Activated T-helper 9 cell treated with anti-CD3 and anti-CD28 coated beads, Interleukin-2, amount 50 U/mL, for 16 hours (primary cell): ENCODE measurements around the gene SMAD3.

Source experiments
- DNase-seq: peaks from one replicate; pipeline ENCODE4 v3.0.0-alpha.2; 2020; ENCODE audit warnings: low read depth

Gene SMAD3

GRCh38 chr15:67165254-67166253, 100.2 kb downstream of the SMAD3 start:
- DNase-seq, result no peak

GRCh38 chr15:67166280-67167009, 101.0 kb downstream of the SMAD3 start:
- no peak for DNase-seq

GRCh38 chr15:67167091-67167490, 101.7 kb downstream of the SMAD3 start:
- DNase-seq, result no peak

DNA sequence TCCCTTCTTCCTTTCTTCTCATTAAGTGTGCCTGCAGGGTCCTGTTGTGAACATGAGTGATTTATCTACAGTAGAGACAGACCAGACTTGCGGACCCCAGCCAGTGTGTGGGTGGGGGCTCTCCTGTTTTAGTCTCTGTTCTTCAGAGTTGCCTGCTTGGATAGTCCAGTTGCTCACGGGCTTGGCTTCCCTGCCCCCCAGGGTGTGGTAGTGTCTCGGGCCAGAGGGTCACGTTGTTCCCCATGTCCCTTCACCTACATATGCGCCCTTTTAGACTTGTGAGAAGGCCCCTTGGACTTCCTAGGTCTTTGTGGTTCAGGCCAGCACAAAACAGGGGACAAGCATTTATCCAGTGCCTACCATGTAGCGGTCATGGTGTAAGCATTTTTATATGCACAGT, 103.3 kb downstream of the SMAD3 start:
- DNase-seq, result no peak

DNA sequence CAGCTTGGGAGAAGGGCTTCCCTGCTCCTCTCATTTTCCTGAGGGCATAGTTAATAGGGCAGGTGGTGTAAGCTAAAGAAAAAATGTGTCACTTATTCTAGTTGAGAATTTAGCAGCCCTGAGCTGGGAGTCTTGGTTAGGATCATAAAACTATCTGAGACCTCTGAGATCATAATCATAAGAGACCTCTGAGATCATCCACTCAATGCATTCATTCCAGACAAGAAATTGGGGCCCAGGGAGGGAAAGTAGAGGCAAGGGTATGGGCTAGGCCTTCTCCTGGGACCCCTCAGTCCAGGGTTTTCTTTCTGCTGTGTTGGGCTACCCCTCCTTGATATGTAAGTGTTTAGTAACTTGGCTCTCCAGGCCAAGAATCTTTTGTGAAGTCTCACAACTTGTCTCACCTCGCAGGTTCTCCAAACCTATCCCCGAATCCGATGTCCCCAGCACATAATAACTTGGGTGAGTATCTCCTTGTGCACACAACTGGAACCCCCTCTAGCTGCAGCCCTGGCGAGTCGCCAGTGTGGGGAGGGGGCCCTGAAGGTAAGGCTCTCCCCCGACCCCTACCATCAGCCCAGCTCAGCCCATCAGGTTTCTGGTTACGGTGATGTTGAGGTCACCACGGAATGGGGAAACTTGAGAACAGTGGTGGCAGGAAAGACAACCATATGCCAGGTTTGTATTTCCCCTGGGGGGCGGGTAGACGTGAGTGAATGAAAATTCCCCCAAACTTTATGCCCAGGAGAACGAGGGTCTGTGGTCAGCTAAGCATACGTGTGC, 104.9 kb downstream of the SMAD3 start:
- no peak for DNase-seq

- DNase-seq, result no peak
Observed at GRCh38 chr15:67171471-67171870, 106.1 kb downstream of the SMAD3 start.

DNA sequence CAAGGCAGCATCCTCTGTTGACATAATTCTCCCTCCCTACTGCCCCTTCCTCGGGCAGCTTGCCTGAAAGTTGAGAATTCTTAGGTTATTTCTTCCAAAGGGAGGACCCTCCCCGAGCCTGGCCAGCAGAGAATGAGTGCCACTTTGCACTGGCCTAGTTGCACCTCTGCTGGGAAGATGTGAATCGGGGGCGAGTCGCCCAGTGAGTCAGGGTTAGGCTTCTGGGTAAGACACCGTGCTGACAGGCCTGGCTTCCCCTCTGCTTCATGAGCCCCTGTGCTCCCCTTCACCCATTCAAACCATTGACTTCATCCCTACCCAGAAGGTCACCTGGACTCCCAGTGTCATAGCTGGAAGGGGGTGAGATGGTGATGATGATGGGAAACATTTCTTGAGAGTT, 106.8 kb downstream of the SMAD3 start:
- no peak for DNase-seq

- DNase-seq, result no peak
Observed at GRCh38 chr15:67173005-67173404, 107.6 kb downstream of the SMAD3 start.

- DNase-seq, result no peak
Observed at GRCh38 chr15:67173786-67174185, 108.4 kb downstream of the SMAD3 start.

DNA sequence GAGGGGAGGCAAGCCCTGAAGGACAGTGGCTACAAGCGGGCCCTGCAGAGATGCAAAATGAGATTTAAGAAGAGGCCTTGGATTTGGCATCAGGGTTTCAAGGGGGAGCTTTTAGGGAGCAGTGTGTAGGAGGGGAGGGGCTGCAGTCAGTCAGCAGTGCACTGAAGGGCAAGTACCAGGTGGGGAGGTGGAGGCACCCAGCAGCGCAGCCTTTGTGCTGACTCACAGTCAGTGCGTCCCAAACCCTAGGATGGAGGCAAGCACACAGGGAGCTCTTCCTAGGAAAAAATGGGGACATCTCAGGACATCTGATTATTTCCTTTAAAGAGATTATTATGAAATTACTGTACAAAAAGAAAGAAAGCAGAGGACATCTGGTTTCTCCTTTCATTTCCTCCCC, 109.0 kb downstream of the SMAD3 start:
- no peak for DNase-seq

- peak; percentile 21 for DNase-seq
Observed at GRCh38 chr15:67174864-67175573, 109.6 kb downstream of the SMAD3 start.

- DNase-seq, result no peak
Observed at GRCh38 chr15:67175643-67176071, 110.3 kb downstream of the SMAD3 start.

GRCh38 chr15:67176195-67176971, 111.0 kb downstream of the SMAD3 start:
- DNase-seq, result no peak

DNA sequence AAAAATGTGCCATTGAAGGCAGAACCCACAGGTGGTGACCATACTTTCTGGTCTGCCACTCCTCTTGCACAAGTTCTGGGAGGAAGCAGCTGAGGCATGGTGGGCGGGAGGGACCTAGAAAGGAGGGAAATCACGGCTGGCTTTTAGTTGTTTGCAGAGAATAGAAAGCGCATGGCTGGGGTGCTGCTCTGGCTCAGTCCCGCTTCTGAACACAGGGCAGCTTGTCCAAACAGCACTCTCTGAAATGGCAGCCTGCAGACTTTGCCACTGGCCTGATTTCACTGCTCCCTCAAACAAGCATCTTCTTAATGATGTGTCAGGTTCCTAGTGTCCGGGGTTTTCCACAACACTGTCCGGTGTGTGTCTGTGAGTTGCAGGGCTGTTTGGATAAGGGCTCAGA, 112.3 kb downstream of the SMAD3 start:
- no peak for DNase-seq

DNA sequence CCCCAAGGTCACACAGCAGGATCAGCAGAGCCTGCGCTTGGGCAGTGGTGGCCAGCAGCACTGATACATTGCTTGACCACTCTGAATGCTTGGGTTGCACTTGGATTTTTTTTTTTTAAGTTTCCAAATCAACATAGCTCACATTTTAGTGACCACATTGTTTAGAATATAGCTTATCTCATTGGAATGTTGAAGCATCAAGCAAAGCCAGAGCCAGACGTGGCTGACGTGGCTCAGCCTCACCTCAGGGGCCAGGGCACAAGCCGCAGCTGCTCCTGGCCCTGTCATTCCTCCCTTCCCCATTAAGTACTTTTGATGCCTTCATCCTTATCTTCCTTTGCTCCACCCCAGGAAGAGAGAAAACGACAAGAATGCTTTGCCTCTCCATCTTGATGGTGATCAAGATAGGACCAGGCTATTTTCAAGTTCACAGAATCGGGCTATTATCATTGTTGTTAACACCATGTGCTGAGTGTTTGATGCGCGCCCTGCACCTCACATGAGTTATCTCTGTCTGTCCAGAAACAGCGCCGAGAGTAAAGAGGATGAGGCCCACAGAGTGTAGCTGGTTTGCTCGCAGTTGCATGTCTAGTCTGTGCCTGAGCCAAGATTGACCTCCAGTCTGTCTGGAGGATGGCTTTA, 113.3 kb downstream of the SMAD3 start:
- no peak for DNase-seq

DNA sequence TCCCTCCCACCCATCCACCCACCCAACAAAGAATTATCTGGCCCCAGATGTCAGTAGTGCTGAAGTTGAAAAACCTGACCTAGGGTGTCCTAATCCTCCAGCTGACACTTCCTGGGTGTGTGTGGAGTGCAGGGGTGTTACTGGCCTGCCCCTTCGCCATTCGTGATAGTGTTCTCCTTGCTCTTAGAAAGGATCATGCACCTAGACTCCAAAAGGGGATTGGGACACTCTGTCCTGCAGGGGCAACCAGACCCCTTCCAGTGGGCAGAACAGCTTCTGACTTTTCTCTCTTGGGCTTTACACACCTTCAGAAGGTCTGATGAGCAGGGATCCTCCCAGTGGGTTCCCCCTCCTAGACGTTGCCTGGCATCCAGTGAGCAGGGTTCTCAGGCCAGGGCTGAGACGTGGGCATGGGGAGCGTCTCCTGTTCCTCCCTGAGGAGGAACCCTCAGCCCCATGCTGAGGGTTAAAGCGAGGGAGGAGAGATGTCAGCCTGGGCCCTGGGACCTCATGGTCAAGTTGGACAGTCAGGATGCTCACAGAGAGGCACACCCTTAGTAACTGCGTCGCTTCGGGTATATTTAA, 114.1 kb downstream of the SMAD3 start:
- DNase-seq, result no peak

- no peak for DNase-seq
Observed at GRCh38 chr15:67180035-67180434, 114.6 kb downstream of the SMAD3 start.

GRCh38 chr15:67180514-67181191, 115.3 kb downstream of the SMAD3 start:
- no peak for DNase-seq

DNA sequence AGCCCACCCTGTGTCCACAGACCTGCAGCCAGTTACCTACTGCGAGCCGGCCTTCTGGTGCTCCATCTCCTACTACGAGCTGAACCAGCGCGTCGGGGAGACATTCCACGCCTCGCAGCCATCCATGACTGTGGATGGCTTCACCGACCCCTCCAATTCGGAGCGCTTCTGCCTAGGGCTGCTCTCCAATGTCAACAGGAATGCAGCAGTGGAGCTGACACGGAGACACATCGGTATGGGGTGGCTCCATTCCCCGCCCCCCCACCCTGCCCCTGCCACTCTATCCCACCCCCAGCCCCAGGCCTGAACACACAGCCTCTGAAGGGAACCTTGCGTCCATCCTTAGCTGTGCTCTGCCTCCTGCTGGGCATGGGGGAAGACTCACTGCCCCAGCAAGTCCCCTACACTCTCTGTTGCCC, 115.8 kb downstream of the SMAD3 start:
- no peak for DNase-seq
